ENCODE results near the gene PARP16. TPM values are rescaled to one million over a fixed set of nuclear protein-coding genes. Genes with fewer than 3 reads are reported as not detected.

PARP16 gene
- polyA plus RNA-seq, 2 of the 4 experiments (the other 2 are of a cell fraction) = 7.5 to 9.8 TPM

DNA sequence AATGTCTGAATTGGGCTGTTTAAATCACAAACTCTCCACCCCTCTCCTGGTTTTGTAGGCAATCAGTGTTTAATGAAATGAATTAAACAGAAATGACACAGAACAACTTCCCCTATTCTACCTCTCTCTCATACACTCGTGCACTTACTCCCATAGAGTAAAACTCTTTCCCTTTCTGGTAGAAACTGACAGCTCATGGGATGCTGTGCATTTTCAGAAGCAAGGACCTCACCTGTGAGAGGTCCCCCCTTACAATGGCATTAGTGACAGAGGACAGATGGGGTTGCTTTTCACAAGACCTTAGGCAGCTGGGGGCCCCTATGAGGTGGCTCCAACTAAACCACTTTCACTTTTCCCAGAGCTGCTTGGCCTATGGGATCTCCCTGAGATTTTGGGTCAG is 31.9 kb downstream of the PARP16 start:
- ChIA-PET POLR2A (no interaction called here), CTCF (interaction anchor here (2.2 kb wide), 1 partner anchor 17 kb away, joined by 12 read pairs; no protein-coding TSS in a partner anchor)
- no peak for FAIRE-seq
- 87% methylated on average over 1 of the region's 1 CpG for WGBS (ENCODE audit: missing lambda C conversion rate)
- no peak overlapping the region for H3K4me3 ChIP-seq
- no peaks in the 10 kb centered on the region for H3K9me3 ChIP-seq
- no peak for ATAC-seq
- H3K4me1 ChIP-seq = 0 out of 3 replicates have a peak, but pooled peaks cover 3% of the 10 kb centered on the region
- no peak for DNase-seq (ENCODE audit: low read depth in 1 of 2, low spot score in 1 of 2)
- no peak overlapping the region for H3K4me2 ChIP-seq
- H3K27ac ChIP-seq = no peak overlapping the region
- TF ChIP-seq, protein P1, sequence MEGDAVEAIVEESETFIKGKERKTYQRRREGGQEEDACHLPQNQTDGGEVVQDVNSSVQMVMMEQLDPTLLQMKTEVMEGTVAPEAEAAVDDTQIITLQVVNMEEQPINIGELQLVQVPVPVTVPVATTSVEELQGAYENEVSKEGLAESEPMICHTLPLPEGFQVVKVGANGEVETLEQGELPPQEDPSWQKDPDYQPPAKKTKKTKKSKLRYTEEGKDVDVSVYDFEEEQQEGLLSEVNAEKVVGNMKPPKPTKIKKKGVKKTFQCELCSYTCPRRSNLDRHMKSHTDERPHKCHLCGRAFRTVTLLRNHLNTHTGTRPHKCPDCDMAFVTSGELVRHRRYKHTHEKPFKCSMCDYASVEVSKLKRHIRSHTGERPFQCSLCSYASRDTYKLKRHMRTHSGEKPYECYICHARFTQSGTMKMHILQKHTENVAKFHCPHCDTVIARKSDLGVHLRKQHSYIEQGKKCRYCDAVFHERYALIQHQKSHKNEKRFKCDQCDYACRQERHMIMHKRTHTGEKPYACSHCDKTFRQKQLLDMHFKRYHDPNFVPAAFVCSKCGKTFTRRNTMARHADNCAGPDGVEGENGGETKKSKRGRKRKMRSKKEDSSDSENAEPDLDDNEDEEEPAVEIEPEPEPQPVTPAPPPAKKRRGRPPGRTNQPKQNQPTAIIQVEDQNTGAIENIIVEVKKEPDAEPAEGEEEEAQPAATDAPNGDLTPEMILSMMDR (IDR thresholded peaks at IDR 0.05) = no peak

DNA sequence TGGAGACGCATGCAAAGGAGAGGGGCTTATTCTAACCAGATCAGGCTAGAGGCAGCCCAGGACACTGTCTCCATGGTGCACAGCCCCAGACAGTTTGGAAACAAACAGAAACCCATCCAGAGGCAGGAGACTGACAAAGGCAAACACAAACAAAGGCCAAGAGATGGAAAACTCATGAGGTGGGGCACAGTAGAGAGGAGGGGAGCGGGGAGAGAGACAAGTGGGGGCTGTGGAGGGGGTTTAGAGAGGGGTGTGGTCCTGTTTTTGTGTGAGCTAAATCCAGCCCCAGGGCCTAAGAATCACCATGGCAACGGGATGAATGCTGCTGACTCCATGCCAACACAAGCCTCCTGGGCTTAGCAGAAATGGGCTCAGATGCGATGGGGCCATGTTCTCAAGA is 32.3 kb downstream of the PARP16 start:
- 64% methylated on average over 4 of the region's 4 CpGs for WGBS (ENCODE audit: missing lambda C conversion rate)
- Histone ChIP-seq H3K9me3 (no peaks in the 10 kb centered on the region), H3K27ac (no peak overlapping the region), H3K4me2 (no peak overlapping the region), H3K4me1 (0 out of 3 replicates have a peak, but pooled peaks cover 3% of the 10 kb centered on the region), H3K4me3 (no peak overlapping the region)
- ATAC-seq (no peak; a peak in 2 of 6 replicates), DNase-seq (ENCODE audit: low read depth in 1 of 2, low spot score in 1 of 2) (no peak), FAIRE-seq (no peak)
- CTCF ChIA-PET = interaction anchor here (2.2 kb wide), 1 partner anchor 17 kb away, joined by 12 read pairs; no protein-coding TSS in a partner anchor
- no peak for TF ChIP-seq CHD4 (IDR thresholded peaks at IDR 0.05; ENCODE audit: borderline replicate concordance)
- no peak for TF ChIP-seq HOXB5 (CRISPR knock-in tag; IDR thresholded peaks at IDR 0.05)
- no peak for TF ChIP-seq RNF2 (IDR thresholded peaks at IDR 0.05; ENCODE audit: borderline replicate concordance, low read depth)
- TF ChIP-seq CHD2 (IDR thresholded peaks at IDR 0.05; ENCODE audit: low read length, partially characterized antibody) = no peak
- TF ChIP-seq, protein P2, sequence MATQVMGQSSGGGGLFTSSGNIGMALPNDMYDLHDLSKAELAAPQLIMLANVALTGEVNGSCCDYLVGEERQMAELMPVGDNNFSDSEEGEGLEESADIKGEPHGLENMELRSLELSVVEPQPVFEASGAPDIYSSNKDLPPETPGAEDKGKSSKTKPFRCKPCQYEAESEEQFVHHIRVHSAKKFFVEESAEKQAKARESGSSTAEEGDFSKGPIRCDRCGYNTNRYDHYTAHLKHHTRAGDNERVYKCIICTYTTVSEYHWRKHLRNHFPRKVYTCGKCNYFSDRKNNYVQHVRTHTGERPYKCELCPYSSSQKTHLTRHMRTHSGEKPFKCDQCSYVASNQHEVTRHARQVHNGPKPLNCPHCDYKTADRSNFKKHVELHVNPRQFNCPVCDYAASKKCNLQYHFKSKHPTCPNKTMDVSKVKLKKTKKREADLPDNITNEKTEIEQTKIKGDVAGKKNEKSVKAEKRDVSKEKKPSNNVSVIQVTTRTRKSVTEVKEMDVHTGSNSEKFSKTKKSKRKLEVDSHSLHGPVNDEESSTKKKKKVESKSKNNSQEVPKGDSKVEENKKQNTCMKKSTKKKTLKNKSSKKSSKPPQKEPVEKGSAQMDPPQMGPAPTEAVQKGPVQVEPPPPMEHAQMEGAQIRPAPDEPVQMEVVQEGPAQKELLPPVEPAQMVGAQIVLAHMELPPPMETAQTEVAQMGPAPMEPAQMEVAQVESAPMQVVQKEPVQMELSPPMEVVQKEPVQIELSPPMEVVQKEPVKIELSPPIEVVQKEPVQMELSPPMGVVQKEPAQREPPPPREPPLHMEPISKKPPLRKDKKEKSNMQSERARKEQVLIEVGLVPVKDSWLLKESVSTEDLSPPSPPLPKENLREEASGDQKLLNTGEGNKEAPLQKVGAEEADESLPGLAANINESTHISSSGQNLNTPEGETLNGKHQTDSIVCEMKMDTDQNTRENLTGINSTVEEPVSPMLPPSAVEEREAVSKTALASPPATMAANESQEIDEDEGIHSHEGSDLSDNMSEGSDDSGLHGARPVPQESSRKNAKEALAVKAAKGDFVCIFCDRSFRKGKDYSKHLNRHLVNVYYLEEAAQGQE (IDR thresholded peaks at IDR 0.05) = no peak
- TF ChIP-seq MAFK (IDR thresholded peaks at IDR 0.05; ENCODE audit: partially characterized antibody) = no peak
- no peak for TF ChIP-seq ESRRA (IDR thresholded peaks at IDR 0.05; ENCODE audit: borderline replicate concordance, low read length)
- TF ChIP-seq ZFP36 (IDR thresholded peaks at IDR 0.05; ENCODE audit: borderline replicate concordance, partially characterized antibody) = no peak
- TF ChIP-seq HOXA7 (CRISPR knock-in tag; IDR thresholded peaks at IDR 0.05) = no peak
- TF ChIP-seq TFCP2L1 (CRISPR knock-in tag; IDR thresholded peaks at IDR 0.05) = no peak
- POLR2A ChIA-PET = no interaction called here

DNA sequence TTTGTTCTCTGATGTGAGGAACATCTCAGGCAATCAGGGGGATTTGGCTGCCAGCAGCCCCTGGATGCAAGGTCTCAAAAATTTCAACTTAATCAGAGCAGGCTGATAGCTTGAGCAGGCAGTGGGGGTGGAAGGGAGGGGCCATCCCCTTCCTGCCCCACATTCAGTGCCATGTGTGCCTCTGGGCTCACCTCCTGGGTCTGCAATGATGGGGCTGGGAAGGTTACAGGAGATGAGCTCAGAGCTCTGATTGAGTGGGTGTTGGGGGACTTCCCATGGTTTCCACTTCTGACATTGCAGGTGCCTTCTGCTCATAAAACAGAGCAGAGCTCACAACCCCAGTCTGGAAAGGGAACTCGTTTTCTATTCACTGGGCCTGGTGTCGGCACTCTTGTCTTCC is 37.0 kb downstream of the PARP16 start:
- Histone ChIP-seq H3K9me3 (no peaks in the 10 kb centered on the region), H3K4me3 (no peak overlapping the region), H3K27ac (no peak overlapping the region), H3K4me1 (0 out of 3 replicates have a peak, but pooled peaks cover 3% of the 10 kb centered on the region), H3K4me2 (no peak overlapping the region)
- DNase-seq (ENCODE audit: low read depth in 1 of 2, low spot score in 1 of 2) = no peak
- 81% methylated on average over 2 of the region's 2 CpGs for WGBS (ENCODE audit: missing lambda C conversion rate)
- CTCF ChIA-PET = interaction anchor here (0.6 to 3.4 kb wide), 8 partner anchors 9 to 60 kb away, joined by 3 to 33 read pairs (median 4); partner anchors contain the start of gene PARP16
- ATAC-seq = no peak
- TF ChIP-seq RNF2 (IDR thresholded peaks at IDR 0.05; ENCODE audit: borderline replicate concordance, low read depth) (no peak), EHMT2 (IDR thresholded peaks at IDR 0.05; ENCODE audit: low read depth) (no peak), POLR2A (IDR thresholded peaks at IDR 0.05; ENCODE audit: low read length) (no peak), FOSB (CRISPR knock-in tag; IDR thresholded peaks at IDR 0.05) (no peak), RARB (CRISPR knock-in tag; IDR thresholded peaks at IDR 0.05) (no peak)
- no peak for FAIRE-seq
- POLR2A ChIA-PET = interaction anchor here (1.0 kb wide), 1 partner anchor 55 kb away, joined by 4 read pairs; the partner anchor contains the start of gene RNU5B-1
